Prostate gland (tissue), 2 donors: ENCODE data around the gene CSMD2.

Source experiments
- POLR2A ChIP-seq: fragments of 450-650 bp; IDR thresholded peaks from one replicate; pipeline ENCODE4 v1.6.1; 2016; ENCODE audit warnings: antibody characterized with exemption, mild to moderate bottlenecking
- TF ChIP-seq, protein P1 (sequence below), 4 experiments: fragments of 200-600 bp in 2 of 4; fragments of 450-650 bp in 2 of 4; sonication (generic) in 2 of 4; IDR thresholded peaks; 1 replicate in 3 of 4; 2 replicates in 1 of 4; pipeline ENCODE4 v1.5.1; 2016 to 2019; ENCODE audit warnings: antibody characterized with exemption in 4 of 4, mild to moderate bottlenecking in 2 of 4, moderate library complexity in 2 of 4

- TF ChIP-seq, protein P1, sequence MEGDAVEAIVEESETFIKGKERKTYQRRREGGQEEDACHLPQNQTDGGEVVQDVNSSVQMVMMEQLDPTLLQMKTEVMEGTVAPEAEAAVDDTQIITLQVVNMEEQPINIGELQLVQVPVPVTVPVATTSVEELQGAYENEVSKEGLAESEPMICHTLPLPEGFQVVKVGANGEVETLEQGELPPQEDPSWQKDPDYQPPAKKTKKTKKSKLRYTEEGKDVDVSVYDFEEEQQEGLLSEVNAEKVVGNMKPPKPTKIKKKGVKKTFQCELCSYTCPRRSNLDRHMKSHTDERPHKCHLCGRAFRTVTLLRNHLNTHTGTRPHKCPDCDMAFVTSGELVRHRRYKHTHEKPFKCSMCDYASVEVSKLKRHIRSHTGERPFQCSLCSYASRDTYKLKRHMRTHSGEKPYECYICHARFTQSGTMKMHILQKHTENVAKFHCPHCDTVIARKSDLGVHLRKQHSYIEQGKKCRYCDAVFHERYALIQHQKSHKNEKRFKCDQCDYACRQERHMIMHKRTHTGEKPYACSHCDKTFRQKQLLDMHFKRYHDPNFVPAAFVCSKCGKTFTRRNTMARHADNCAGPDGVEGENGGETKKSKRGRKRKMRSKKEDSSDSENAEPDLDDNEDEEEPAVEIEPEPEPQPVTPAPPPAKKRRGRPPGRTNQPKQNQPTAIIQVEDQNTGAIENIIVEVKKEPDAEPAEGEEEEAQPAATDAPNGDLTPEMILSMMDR (IDR thresholded peaks at IDR 0.05), result no peak
- no peak for TF ChIP-seq POLR2A
Measured at GRCh38 chr1:33714421-33714820, 450.6 kb downstream of the CSMD2 start.
